Measurements from ENCODE around the gene NEU3.

The NEU3 gene

DNA sequence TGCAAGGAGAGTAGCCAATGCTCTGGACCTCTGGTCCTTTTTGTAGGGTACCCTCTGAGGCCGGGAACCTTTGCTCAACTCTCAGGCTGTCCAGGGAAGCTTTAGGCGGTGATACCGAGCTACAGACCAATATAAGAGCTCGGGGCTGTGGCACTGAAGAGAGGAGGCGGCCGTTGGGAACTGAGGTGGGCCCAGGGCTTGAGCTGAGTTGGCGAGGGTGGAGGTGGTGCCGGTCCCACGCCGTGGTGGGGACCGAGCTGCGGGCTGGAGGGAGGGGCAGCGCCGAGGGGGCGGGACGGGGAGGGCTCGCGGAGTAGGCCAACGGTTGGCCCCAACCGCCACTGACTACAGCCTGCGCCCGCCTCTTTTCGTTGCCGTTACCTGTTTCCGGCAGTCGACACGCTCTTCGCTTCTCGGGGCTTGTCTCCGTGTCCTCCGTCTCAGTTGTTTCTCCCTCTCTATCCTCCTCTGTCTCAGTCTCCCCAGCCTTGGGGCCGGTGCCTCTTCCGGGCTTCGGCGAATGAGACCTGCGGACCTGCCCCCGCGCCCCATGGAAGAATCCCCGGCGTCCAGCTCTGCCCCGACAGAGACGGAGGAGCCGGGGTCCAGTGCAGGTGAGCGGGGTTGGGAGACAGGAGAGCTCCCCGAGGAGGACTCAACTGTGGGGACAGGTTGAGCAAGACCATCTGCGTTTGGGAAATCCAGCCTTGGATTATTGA, at the start of gene NEU3:
NEU3 (plus strand) TSS at position 393 of the 719 bp plus-strand sequence; CDS start at position 521, 128 bp downstream.
- TF ChIP-seq, protein P1, sequence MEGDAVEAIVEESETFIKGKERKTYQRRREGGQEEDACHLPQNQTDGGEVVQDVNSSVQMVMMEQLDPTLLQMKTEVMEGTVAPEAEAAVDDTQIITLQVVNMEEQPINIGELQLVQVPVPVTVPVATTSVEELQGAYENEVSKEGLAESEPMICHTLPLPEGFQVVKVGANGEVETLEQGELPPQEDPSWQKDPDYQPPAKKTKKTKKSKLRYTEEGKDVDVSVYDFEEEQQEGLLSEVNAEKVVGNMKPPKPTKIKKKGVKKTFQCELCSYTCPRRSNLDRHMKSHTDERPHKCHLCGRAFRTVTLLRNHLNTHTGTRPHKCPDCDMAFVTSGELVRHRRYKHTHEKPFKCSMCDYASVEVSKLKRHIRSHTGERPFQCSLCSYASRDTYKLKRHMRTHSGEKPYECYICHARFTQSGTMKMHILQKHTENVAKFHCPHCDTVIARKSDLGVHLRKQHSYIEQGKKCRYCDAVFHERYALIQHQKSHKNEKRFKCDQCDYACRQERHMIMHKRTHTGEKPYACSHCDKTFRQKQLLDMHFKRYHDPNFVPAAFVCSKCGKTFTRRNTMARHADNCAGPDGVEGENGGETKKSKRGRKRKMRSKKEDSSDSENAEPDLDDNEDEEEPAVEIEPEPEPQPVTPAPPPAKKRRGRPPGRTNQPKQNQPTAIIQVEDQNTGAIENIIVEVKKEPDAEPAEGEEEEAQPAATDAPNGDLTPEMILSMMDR (IDR thresholded peaks at IDR 0.05; ENCODE audit: low read depth, low read length, missing control alignments) = no peak
- H3K27ac ChIP-seq = peak within 1 kb of the TSS; percentile 25

GRCh38 chr11:74941492-74941891, 47.2 kb upstream of the NEU3 start:
- no peak overlapping the region for H3K4me3 ChIP-seq (ENCODE audit: low read depth, low read length)
- DNase-seq = no peak
- no peak overlapping the region for H3K27ac ChIP-seq
- H3K36me3 ChIP-seq (replicated peaks) = peaks cover 3% of the 10 kb centered on the region
- no peaks in the 10 kb centered on the region for H3K27me3 ChIP-seq (replicated peaks)
- in situ Hi-C loops (cut with HindIII; ENCODE audit: low pct_ligation_motif_present, low sequenced_read_pairs) = no loop called here
- TF ChIP-seq, protein P1 (IDR thresholded peaks at IDR 0.05; ENCODE audit: low read depth, low read length, missing control alignments) = no peak

More for the DNA sequence above, at the start of gene NEU3:
- in situ Hi-C loops (cut with HindIII; ENCODE audit: low pct_ligation_motif_present, low sequenced_read_pairs) = no loop called here
- no peaks in the 10 kb centered on the region for H3K36me3 ChIP-seq (replicated peaks)
- H3K4me3 ChIP-seq (ENCODE audit: low read depth, low read length) = peak within 1 kb of the TSS; percentile 76
- no peaks in the 10 kb centered on the region for H3K27me3 ChIP-seq (replicated peaks)
- DNase-seq = peak; percentile 57

- TF ChIP-seq, protein P1 (IDR thresholded peaks at IDR 0.05; ENCODE audit: low read depth, low read length, missing control alignments) = no peak
Measured at GRCh38 chr11:74942073-74942759, 46.5 kb upstream of the NEU3 start.

DNA sequence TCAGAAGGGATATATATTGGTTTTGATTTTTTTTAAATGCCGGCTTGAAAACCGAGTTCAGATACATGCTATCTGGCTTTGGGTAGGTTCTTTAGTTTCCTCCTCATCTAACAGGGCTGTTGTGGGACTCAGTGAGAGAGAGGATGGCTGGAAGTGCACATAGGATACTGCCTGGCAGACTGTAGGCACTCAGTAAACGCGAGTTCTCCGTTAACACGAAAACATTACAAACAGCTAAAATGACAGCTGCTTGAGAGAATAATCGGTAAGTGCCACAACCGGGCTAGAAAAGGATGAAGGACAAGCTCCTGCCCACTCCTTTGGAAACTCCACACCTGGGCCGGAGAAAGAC, 40.2 kb upstream of the NEU3 start:
- Histone ChIP-seq H3K27me3 (replicated peaks) (no peaks in the 10 kb centered on the region), H3K36me3 (replicated peaks) (peaks cover 13% of the 10 kb centered on the region), H3K27ac (peak overlapping the region; percentile 87), H3K4me3 (ENCODE audit: low read depth, low read length) (peak overlapping the region; percentile 99)
- TF ChIP-seq, protein P1 (IDR thresholded peaks at IDR 0.05; ENCODE audit: low read depth, low read length, missing control alignments) = no peak
- DNase-seq = no peak
- in situ Hi-C loops (cut with HindIII; ENCODE audit: low pct_ligation_motif_present, low sequenced_read_pairs) = no loop called here

More at GRCh38 chr11:74942073-74942759, 46.5 kb upstream of the NEU3 start:
- H3K27ac ChIP-seq = no peak overlapping the region
- H3K36me3 ChIP-seq (replicated peaks) = no peaks in the 10 kb centered on the region
- no peak for DNase-seq
- in situ Hi-C loops (cut with HindIII; ENCODE audit: low pct_ligation_motif_present, low sequenced_read_pairs) = no loop called here
- no peaks in the 10 kb centered on the region for H3K27me3 ChIP-seq (replicated peaks)
- H3K4me3 ChIP-seq (ENCODE audit: low read depth, low read length) = no peak overlapping the region

DNA sequence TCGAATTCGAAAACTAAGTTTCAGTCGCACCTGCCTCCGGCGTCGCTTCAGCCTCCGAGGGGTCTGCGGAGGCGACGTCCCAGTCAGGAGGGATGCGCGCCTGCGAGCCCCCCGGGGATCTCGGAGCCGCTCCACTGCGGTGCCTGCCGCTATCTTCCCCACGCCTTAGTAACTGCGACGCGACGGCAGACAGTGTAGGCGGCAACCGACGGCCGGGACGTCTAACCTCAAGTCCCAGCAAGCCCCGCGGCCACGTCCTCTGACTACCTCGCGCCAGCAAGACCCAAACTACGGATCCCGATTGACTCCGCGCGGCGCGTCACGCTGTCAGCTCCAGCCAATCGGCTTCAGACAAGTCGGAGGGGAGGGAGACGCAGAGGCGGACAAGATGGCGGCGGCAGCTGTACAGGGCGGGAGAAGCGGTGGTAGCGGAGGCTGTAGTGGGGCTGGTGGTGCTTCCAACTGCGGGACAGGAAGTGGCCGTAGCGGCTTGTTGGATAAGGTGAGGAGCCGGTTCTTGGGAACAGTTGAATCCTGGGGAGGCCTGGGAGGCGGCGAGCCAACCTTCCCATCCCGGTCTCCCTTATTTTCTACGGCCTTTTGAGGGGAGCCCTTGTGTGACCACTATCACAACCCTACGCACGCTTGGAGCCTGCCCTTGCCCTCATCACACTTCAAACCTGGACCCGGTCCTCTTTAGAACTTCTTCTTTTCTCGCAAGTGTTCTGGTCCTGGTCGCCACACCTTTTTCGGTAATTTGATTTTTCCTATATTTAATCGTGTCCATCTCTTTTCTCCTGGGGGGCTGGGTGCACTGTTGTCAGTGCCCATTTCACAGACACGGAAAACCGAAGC, 39.6 kb upstream of the NEU3 start, which contains the start of the genes SPCS2 and XRRA1:
SPCS2 (plus strand) TSS at position 369 of the 855 bp plus-strand sequence; CDS start at position 389, 20 bp downstream.
XRRA1 (minus strand) TSS at position 194 of the 855 bp plus-strand sequence. CDS start 8,213 bp downstream, outside the sequence.
- DNase-seq = peak; percentile 99
- Histone ChIP-seq H3K36me3 (replicated peaks) (peaks cover 13% of the 10 kb centered on the region), H3K4me3 (ENCODE audit: low read depth, low read length) (peak within 1 kb of the TSS; percentile 99), H3K27ac (peak within 1 kb of the TSS; percentile 87), H3K27me3 (replicated peaks) (no peaks in the 10 kb centered on the region)
- in situ Hi-C loops (cut with HindIII; ENCODE audit: low pct_ligation_motif_present, low sequenced_read_pairs) = no loop called here
- TF ChIP-seq, protein P1 (IDR thresholded peaks at IDR 0.05; ENCODE audit: low read depth, low read length, missing control alignments) = no peak

All from brain microvascular endothelial cell (primary cell).